Measurements from ENCODE around the gene NDUFAF8. TPM values are rescaled to one million over a fixed set of nuclear protein-coding genes. Genes with fewer than 3 reads are reported as not detected.

NDUFAF8 gene
- total RNA-seq, 1 experiment from 2014 or later: 60.1 TPM

- no peak overlapping the region for H2BK5ac ChIP-seq (ENCODE audit: insufficient read length, low read length)
- H4K91ac ChIP-seq (ENCODE audit: insufficient read length, low read depth, low read length): no peak overlapping the region
- H3K9me3 ChIP-seq (ENCODE audit: control insufficient read depth, low read depth, low read length): no peaks in the 10 kb centered on the region
- peaks cover 15 to 25% of the 10 kb centered on the region in 2 experiments for H3K4me1 Mint-ChIP-seq
- H3K27ac ChIP-seq (ENCODE audit: insufficient read length, low read depth, low read length): no peak overlapping the region
- H2BK20ac ChIP-seq (ENCODE audit: low read depth, low read length, poor library complexity, severe bottlenecking): no peak overlapping the region
- no peaks in the 10 kb centered on the region for H3K27me3 Mint-ChIP-seq (ENCODE audit: low read depth)
- no peak overlapping the region for H2BK120ac ChIP-seq (ENCODE audit: low read depth, low read length, poor library complexity, severe bottlenecking)
- no peaks in the 10 kb centered on the region for H4K20me1 ChIP-seq (ENCODE audit: control insufficient read depth, insufficient read depth, insufficient read length)
- no peak overlapping the region for H3K4me2 ChIP-seq (ENCODE audit: insufficient read depth, insufficient read length, low read length)
- no peaks in the 10 kb centered on the region; a peak in 1 of 5 replicates for H3K9me3 Mint-ChIP-seq
- no CpG with 5 or more reads among the region's 29 CpGs for WGBS (ENCODE audit: extremely low coverage, insufficient read length, low lambda C conversion rate)
- H3K4ac ChIP-seq (ENCODE audit: low read depth, low read length): no peak overlapping the region
- no peak overlapping the region for H3T11ph ChIP-seq (ENCODE audit: low read length)
- no peaks in the 10 kb centered on the region for H3K23me2 ChIP-seq (ENCODE audit: insufficient read length, low read depth, low read length, poor library complexity, severe bottlenecking)
- H3K27ac Mint-ChIP-seq: no peak overlapping the region
- no peaks in the 10 kb centered on the region for H3K4me1 ChIP-seq (ENCODE audit: insufficient read depth, low read length)
- no peak overlapping the region for H3K9ac ChIP-seq (ENCODE audit: extremely low read depth, insufficient read length, low read length)
- H3K14ac ChIP-seq (ENCODE audit: insufficient read depth, low read length): no peak overlapping the region
- H2BK12ac ChIP-seq (ENCODE audit: insufficient read length, low read depth, low read length): no peak overlapping the region
- H3K23ac ChIP-seq (ENCODE audit: insufficient read length, low read depth, low read length): no peak overlapping the region
- no peaks in the 10 kb centered on the region for H3K79me2 ChIP-seq (ENCODE audit: insufficient read depth, low read length)
- peaks cover 11 to 15% (median 11%) of the 10 kb centered on the region in 3 experiments for H3K36me3 Mint-ChIP-seq (ENCODE audit: insufficient read depth in 1 of 3, low read depth in 3 of 3)
- no peak for DNase-seq
- no peak overlapping the region for H3K18ac ChIP-seq (ENCODE audit: insufficient read length, low read depth, low read length)
- H3K56ac ChIP-seq (ENCODE audit: insufficient read length, low read depth, low read length): no peak overlapping the region
- no peak for TF ChIP-seq CTCF (conservative IDR thresholded peaks at IDR 0.05)
- H2AFZ ChIP-seq (ENCODE audit: low read length): no peak overlapping the region
- no peak overlapping the region for H4K5ac ChIP-seq (ENCODE audit: insufficient read length, low read depth, low read length)
- no peaks in the 10 kb centered on the region for H3K27me3 ChIP-seq (ENCODE audit: insufficient read depth, low read length)
- H3K79me1 ChIP-seq (ENCODE audit: insufficient read depth, low read depth, low read length, poor library complexity, severe bottlenecking): no peaks in the 10 kb centered on the region
- no peak overlapping the region for H4K8ac ChIP-seq (replicated peaks; ENCODE audit: insufficient read length, low read depth, low read length)
- H2BK15ac ChIP-seq (ENCODE audit: low read depth, low read length): no peak overlapping the region
- no peak overlapping the region for H2AK5ac ChIP-seq (ENCODE audit: insufficient read length, low read length)
- no peak overlapping the region for H3K4me3 Mint-ChIP-seq
Observed at GRCh38 chr17:81251709-81252301, 12.7 kb downstream of the NDUFAF8 start.
